ENCODE measurements around the gene CHID1.

GRCh38 chr11:834371-835316 lies 76.0 kb downstream of the CHID1 start:
- TF ChIP-seq POLR2A (IDR thresholded peaks at IDR 0.05) (no peak), CTCF (IDR thresholded peaks at IDR 0.05) (no peak), POLR2AphosphoS5 (IDR thresholded peaks at IDR 0.05; ENCODE audit: insufficient read depth in 1 of 2, low read depth in 1 of 2) (peak in 1 of 2 donors; percentile 72)
